Measurements from ENCODE around the gene PLEKHF1. TPM values are rescaled to one million over a fixed set of nuclear protein-coding genes. Genes with fewer than 3 reads are reported as not detected.
"Not testable (repeated sequence)": the region's sequence is repeated elsewhere in the genome, so short reads cannot be mapped to it uniquely, and the experiment has no call there.

PLEKHF1 gene
- total RNA-seq, 2 donors from 2014 or later: 32.4 to 86.3 TPM

- no peak for DNase-seq (ENCODE audit: low spot score)
- no peaks in the 10 kb centered on the region for H3K27me3 ChIP-seq
- TF ChIP-seq CTCF (IDR thresholded peaks at IDR 0.05): no peak
- H3K36me3 ChIP-seq: no peaks in the 10 kb centered on the region
- H3K4me1 ChIP-seq: no peaks in the 10 kb centered on the region
- H3K9me3 ChIP-seq: no peaks in the 10 kb centered on the region
- no peak overlapping the region for H3K4me3 ChIP-seq
- H3K27ac ChIP-seq: no peak overlapping the region
Measured at GRCh38 chr19:29625186-29625651, 40.0 kb upstream of the PLEKHF1 start.

- Histone ChIP-seq H3K36me3 (no peaks in the 10 kb centered on the region), H3K4me1 (no peaks in the 10 kb centered on the region), H3K27me3 (no peaks in the 10 kb centered on the region), H3K27ac (no peak overlapping the region), H3K9me3 (no peaks in the 10 kb centered on the region), H3K4me3 (no peak overlapping the region)
- DNase-seq (ENCODE audit: low spot score): no peak
- TF ChIP-seq CTCF (IDR thresholded peaks at IDR 0.05): no peak
Measured at GRCh38 chr19:29626386-29626785, 38.9 kb upstream of the PLEKHF1 start.

- H3K27ac ChIP-seq, H3K4me3 ChIP-seq: not testable (repeated sequence)
Measured at GRCh38 chr19:29626832-29627231, 38.4 kb upstream of the PLEKHF1 start.

GRCh38 chr19:29628661-29629385 lies 36.4 kb upstream of the PLEKHF1 start:
- Histone ChIP-seq H3K9me3 (no peaks in the 10 kb centered on the region), H3K27ac (no peak overlapping the region), H3K36me3 (no peaks in the 10 kb centered on the region), H3K4me1 (no peaks in the 10 kb centered on the region), H3K27me3 (no peaks in the 10 kb centered on the region), H3K4me3 (no peak overlapping the region)
- DNase-seq (ENCODE audit: low spot score): no peak
- no peak for TF ChIP-seq CTCF (IDR thresholded peaks at IDR 0.05)

More at GRCh38 chr19:29626832-29627231, 38.4 kb upstream of the PLEKHF1 start:
- DNase-seq (ENCODE audit: low spot score); H3K27me3 ChIP-seq; H3K9me3 ChIP-seq; H3K36me3 ChIP-seq; H3K4me1 ChIP-seq: not testable (repeated sequence)

- Histone ChIP-seq H3K9me3 (no peaks in the 10 kb centered on the region), H3K4me3 (no peak overlapping the region), H3K27ac (no peak overlapping the region), H3K4me1 (peaks cover 0 to under 1% of the 10 kb centered on the region in 2 donors), H3K36me3 (no peaks in the 10 kb centered on the region), H3K27me3 (no peaks in the 10 kb centered on the region)
- TF ChIP-seq CTCF (IDR thresholded peaks at IDR 0.05): no peak
- no peak for DNase-seq (ENCODE audit: low spot score)
Measured at GRCh38 chr19:29629836-29630534, 35.3 kb upstream of the PLEKHF1 start.

GRCh38 chr19:29630655-29631054 lies 34.6 kb upstream of the PLEKHF1 start:
- no peak for DNase-seq (ENCODE audit: low spot score)
- TF ChIP-seq CTCF (IDR thresholded peaks at IDR 0.05): no peak
- no peaks in the 10 kb centered on the region for H3K9me3 ChIP-seq

More at GRCh38 chr19:29630655-29631054, 34.6 kb upstream of the PLEKHF1 start:
- Histone ChIP-seq H3K4me3 (no peak overlapping the region), H3K27me3 (no peaks in the 10 kb centered on the region), H3K27ac (no peak overlapping the region), H3K4me1 (peaks cover 0 to 5% of the 10 kb centered on the region in 2 donors), H3K36me3 (no peaks in the 10 kb centered on the region)
